Measurements from ENCODE around the gene MYO1F. TPM values are rescaled to one million over a fixed set of nuclear protein-coding genes. Genes with fewer than 3 reads are reported as not detected.

Gene MYO1F
- total and polyA plus RNA-seq, 10 of the 15 experiments (the other 5 are each of a cell fraction or from before 2014, with no cell fraction given): 3.5 to 49.4 (median 31.3) TPM

DNA sequence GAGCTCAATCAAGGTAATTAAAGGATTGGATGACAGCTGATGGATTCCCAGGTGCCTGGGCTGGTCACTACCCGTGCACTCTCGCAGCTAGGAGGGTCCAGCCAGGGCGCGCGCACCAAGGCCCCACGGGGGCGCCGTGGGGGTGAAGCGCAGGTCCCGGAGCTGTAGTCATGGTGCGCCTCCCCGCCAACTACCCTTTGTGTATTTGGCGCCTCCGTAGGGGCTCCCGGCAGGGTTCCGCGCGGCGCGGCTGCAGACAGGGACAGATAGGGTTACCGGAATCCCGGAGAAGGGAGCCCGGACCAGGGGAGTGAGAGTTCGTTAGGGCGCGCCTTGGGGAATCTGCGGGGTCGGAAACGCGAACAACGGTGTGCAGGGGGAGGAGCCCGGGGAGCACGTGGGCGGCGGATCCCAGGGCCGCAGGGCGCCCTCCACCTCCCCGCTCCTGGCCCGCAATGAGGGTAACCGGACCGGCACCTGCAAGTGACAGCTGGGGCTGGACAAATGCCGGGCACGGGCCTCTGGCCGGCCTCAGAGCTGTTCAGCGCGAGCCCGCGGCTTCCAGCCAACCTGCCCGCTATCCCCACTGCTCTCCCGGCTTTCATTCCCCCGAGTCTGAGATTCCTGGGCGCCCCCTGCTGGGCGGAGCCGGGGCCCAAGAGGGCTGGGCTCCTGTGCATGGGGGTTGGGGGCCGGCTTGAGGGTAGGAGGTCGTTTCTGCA lies 71.4 kb downstream of the MYO1F start (continued):
- no peak for TF ChIP-seq JUND (IDR thresholded peaks at IDR 0.05; ENCODE audit: low read depth, low read length)
- TF ChIP-seq ZNF384 (IDR thresholded peaks at IDR 0.05; ENCODE audit: borderline replicate concordance, low read depth, low read length): no peak

DNA sequence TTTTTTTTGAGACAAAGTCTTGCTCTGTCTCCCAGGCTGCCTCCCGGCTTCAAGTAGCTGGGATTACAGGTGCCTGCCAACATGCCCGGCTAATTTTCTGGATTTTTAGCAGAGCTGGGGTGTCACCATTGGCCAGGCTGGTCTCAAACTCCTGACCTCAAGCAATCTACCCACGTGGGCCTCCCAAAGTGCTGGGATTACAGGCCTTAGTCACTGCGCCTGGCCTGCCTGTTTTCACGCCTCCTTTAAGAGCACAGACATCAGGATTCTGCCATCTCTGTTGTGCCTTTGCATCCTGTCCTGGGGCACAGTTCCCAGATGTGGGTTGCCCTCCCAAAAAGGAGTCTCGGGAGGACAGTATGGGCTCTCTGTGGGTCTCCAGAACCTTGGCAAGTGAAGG lies 72.3 kb downstream of the MYO1F start:
- Histone ChIP-seq H3K4me1 (ENCODE audit: control insufficient read depth, insufficient read depth, low read length) (peaks cover 4% of the 10 kb centered on the region; the same call in 1 of the 2 replicates), H3K79me2 (ENCODE audit: control insufficient read depth, insufficient read depth, low read length) (no peaks in the 10 kb centered on the region), H3K36me3 (ENCODE audit: control insufficient read depth in 2 of 2, insufficient read depth in 2 of 2, low read length in 1 of 2) (no peaks in the 10 kb centered on the region), H3K27ac (ENCODE audit: control insufficient read depth, insufficient read depth) (no peak overlapping the region), H3K4me3 (no peak overlapping the region), H3K9me3 (replicated peaks; ENCODE audit: control insufficient read depth, insufficient read depth, low read length) (no peaks in the 10 kb centered on the region), H3K4me2 (ENCODE audit: control insufficient read depth, insufficient read depth) (no peak overlapping the region), H3K9ac (ENCODE audit: control insufficient read depth, insufficient read depth, low read length) (no peak overlapping the region), H4K20me1 (ENCODE audit: control insufficient read depth, insufficient read depth) (no peaks in the 10 kb centered on the region), H3K27me3 (replicated peaks in 1 of 2; ENCODE audit: control insufficient read depth in 2 of 2, insufficient read depth in 2 of 2, low read length in 1 of 2) (no peaks in the 10 kb centered on the region; a peak in 1 of 4 replicates), H2AFZ (ENCODE audit: control insufficient read depth, low read depth, low read length) (no peak overlapping the region)
- CTCF ChIA-PET: interaction anchor here (0.6 to 3.7 kb wide), 10 partner anchors 9 to 639 kb away, joined by 3 to 29 read pairs (median 5); partner anchors contain the start of genes MARCHF2 and ZNF414
- FAIRE-seq: no peak
- POLR2A ChIA-PET: interaction anchor here (0.6 kb wide), 1 partner anchor 46 kb away, joined by 5 read pairs; no protein-coding TSS in a partner anchor
- in situ Hi-C loops (cut with MboI): no loop called here
- SMC1A ChIA-PET (ENCODE audit: uncharacterized antibody, unreplicated experiment): interaction anchor here (0.9 to 1.5 kb wide), 4 partner anchors 29 to 90 kb away, joined by 3 to 4 read pairs (median 3); no protein-coding TSS in a partner anchor
- RAD21 ChIA-PET (ENCODE audit: unreplicated experiment): interaction anchor here (0.9 to 2.5 kb wide), 3 partner anchors 91 to 151 kb away, joined by 3 to 16 read pairs (median 3); partner anchors contain the start of gene MARCHF2
- WGBS (ENCODE audit: insufficient coverage, insufficient replicate concordance, low lambda C conversion rate, missing lambda C conversion rate): 85% methylated on average over 6 of the region's 6 CpGs
- no TSS peak for BruUV-seq (replicated peaks)
- TF ChIP-seq CBX5 (IDR thresholded peaks at IDR 0.05; ENCODE audit: low read depth) (no peak), FOS (IDR thresholded peaks at IDR 0.05; ENCODE audit: borderline replicate concordance, extremely low read depth, insufficient read length) (no peak), PAX5 (IDR thresholded peaks at IDR 0.05; ENCODE audit: borderline replicate concordance, low read depth, low read length) (no peak)
- TF ChIP-seq, protein P1, sequence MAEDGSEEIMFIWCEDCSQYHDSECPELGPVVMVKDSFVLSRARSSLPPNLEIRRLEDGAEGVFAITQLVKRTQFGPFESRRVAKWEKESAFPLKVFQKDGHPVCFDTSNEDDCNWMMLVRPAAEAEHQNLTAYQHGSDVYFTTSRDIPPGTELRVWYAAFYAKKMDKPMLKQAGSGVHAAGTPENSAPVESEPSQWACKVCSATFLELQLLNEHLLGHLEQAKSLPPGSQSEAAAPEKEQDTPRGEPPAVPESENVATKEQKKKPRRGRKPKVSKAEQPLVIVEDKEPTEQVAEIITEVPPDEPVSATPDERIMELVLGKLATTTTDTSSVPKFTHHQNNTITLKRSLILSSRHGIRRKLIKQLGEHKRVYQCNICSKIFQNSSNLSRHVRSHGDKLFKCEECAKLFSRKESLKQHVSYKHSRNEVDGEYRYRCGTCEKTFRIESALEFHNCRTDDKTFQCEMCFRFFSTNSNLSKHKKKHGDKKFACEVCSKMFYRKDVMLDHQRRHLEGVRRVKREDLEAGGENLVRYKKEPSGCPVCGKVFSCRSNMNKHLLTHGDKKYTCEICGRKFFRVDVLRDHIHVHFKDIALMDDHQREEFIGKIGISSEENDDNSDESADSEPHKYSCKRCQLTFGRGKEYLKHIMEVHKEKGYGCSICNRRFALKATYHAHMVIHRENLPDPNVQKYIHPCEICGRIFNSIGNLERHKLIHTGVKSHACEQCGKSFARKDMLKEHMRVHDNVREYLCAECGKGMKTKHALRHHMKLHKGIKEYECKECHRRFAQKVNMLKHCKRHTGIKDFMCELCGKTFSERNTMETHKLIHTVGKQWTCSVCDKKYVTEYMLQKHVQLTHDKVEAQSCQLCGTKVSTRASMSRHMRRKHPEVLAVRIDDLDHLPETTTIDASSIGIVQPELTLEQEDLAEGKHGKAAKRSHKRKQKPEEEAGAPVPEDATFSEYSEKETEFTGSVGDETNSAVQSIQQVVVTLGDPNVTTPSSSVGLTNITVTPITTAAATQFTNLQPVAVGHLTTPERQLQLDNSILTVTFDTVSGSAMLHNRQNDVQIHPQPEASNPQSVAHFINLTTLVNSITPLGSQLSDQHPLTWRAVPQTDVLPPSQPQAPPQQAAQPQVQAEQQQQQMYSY (CRISPR knock-in tag; IDR thresholded peaks at IDR 0.05): no peak
- no peak for DNase-seq (ENCODE audit: low read depth, low spot score)
- intact Hi-C loops (cut with micrococcal nuclease; ENCODE audit: unreplicated experiment): no loop called here
- no peak for ATAC-seq
